ENCODE results near the gene SOX11.
A peak's percentile ranks its signal among the peaks of the same experiment; 100 is the strongest.
"Not testable (repeated sequence)": the region's sequence is repeated elsewhere in the genome, so short reads cannot be mapped to it uniquely, and the experiment has no call there.

Gene SOX11

DNA sequence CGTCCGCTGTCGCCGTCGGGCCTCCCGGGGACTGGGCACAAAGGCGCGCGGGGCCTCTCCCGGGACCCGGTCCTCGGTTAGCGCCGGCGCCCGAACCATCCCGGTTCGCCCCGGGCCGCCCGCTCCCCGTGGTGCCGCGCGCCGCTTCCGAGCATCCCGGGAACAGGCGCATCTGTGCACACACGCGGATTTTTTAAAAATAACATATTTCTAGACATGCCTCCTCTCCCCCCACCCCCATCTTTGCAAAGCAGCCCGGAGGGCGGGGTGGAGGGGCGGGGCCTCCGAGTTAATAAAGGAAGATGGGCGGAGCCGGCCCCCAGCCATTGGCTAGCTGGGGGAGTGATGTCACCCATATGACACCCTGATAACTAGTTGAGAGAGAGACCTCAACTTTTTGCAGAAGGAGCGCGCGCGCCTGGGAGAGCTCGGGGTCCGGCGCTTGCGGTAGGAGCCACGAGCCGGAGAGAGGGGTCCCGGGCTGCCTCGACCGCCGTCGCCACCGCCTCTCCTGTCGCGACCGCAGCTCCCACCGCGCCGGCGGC is at the start of gene SOX11:
Gene SOX11 (plus strand): TSS at position 400 of the 545 bp plus-strand sequence. CDS start 338 bp downstream, outside the sequence.
- TF ChIP-seq, protein P1, sequence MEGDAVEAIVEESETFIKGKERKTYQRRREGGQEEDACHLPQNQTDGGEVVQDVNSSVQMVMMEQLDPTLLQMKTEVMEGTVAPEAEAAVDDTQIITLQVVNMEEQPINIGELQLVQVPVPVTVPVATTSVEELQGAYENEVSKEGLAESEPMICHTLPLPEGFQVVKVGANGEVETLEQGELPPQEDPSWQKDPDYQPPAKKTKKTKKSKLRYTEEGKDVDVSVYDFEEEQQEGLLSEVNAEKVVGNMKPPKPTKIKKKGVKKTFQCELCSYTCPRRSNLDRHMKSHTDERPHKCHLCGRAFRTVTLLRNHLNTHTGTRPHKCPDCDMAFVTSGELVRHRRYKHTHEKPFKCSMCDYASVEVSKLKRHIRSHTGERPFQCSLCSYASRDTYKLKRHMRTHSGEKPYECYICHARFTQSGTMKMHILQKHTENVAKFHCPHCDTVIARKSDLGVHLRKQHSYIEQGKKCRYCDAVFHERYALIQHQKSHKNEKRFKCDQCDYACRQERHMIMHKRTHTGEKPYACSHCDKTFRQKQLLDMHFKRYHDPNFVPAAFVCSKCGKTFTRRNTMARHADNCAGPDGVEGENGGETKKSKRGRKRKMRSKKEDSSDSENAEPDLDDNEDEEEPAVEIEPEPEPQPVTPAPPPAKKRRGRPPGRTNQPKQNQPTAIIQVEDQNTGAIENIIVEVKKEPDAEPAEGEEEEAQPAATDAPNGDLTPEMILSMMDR (IDR thresholded peaks at IDR 0.05; ENCODE audit: low read depth, low read length): no peak
- peak in 1 of 2 donors; percentile 70 for DNase-seq (ENCODE audit: low read depth in 2 of 2)
- H3K4me3 ChIP-seq (replicated peaks in 1 of 2; ENCODE audit: low read depth in 2 of 2, low read length in 2 of 2): peak within 1 kb of the TSS in 1 of 2 donors; percentile 42

DNA sequence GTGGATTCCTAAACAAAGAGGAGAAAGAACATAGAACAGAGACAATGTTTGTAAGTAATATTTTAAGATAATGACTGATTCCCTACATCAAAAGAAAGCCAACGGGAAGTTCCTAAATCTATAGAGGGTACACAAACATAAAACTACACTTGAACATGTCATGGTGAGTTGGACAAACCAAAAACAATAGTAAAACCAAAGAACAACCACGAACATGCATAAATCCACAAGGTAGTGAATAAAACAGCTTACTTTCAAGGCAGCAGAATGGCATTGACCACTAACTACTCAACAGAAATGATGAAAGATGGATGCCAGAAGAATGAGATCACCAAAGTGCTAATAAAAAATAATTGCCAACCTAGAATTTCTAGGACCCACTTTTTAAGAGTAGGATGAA is 39.5 kb upstream of the SOX11 start:
- H3K4me3 ChIP-seq (replicated peaks in 1 of 2; ENCODE audit: low read depth in 2 of 2, low read length in 2 of 2); DNase-seq (ENCODE audit: low read depth in 2 of 2): not testable (repeated sequence)

DNA sequence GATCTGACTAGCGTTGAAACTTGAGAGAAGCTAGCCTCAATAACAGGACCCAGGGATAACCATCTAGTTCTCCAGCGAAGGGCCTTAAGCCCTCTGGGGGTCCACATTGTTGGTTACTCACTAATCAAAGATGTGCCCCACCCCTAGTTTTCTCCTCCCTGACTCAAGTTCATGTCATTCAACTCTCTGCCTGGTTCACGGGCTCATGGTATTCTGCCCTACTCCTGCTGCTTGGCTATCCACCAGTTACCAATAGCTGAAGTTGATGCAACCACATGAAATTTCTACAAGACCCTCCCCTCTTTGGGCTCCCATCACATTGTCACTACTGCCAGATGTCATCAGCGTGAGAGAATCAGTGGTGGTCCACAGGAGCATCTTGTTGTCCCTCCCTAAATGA is 38.4 kb upstream of the SOX11 start:
- H3K4me3 ChIP-seq (replicated peaks in 1 of 2; ENCODE audit: low read depth in 2 of 2, low read length in 2 of 2); DNase-seq (ENCODE audit: low read depth in 2 of 2): not testable (repeated sequence)

DNA sequence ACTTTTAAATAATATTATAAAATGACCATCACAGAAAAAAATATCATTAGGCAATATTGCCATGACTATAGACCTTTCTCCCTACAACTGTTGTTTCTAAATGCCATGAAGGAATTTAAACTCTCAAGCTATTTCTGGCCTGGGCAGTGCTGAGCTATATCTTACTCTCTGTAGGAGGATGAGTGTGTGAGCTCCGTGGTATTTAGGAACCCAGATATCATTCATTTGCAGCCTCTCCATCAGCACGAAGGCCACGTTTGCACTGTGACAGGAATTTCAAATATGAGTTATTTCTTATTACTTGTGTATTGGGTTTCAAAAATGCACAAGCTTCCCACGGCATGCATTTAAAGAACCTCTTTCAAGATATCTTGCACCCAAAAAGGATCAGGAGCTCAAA is 35.0 kb upstream of the SOX11 start:
- H3K4me3 ChIP-seq (replicated peaks in 1 of 2; ENCODE audit: low read depth in 2 of 2, low read length in 2 of 2): no peak overlapping the region
- TF ChIP-seq, protein P1 (IDR thresholded peaks at IDR 0.05; ENCODE audit: low read depth, low read length): no peak
- no peak for DNase-seq (ENCODE audit: low read depth in 2 of 2)

DNA sequence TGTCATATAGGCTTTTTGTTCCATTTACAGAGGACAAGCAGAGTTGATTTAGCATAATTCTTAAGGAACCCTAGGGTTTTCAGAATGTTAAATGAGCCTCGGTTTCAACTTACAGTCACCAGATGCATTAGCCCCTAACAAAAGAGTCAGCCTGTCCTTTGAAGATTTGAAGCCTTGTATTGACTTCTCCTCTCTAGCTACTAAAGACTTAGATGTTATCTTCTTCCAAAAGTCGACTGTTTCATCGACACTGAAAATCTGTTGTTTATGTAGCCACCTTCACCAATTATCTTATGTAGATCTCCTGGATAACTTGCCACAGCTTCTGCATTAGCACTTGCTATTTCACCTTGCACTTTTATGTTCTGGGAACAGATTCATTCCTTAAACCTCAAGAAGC is 31.6 kb upstream of the SOX11 start:
- TF ChIP-seq, protein P1 (IDR thresholded peaks at IDR 0.05; ENCODE audit: low read depth, low read length): no peak
- H3K4me3 ChIP-seq (replicated peaks in 1 of 2; ENCODE audit: low read depth in 2 of 2, low read length in 2 of 2): no peak overlapping the region
- no peak for DNase-seq (ENCODE audit: low read depth in 2 of 2)

DNA sequence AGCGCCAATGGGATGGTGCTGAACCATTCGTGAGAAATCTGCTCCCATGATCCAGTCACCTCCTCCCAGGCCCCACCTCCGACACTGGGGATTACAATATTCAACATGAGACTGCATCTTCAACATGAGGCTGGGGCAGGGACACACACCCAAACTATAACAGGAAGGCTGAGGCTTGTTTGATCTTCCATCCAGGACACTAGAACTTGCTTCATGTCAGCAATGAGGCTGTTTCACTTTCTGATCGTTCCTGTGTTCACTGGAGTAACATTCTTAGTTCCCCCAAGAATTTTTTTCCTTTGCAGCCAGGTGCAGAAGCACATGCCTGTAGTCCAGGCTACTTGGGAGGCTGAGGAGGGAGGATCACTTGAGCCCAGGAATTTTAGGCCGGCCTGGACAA is 30.8 kb upstream of the SOX11 start:
- DNase-seq (ENCODE audit: low read depth in 2 of 2): no peak
- no peak overlapping the region for H3K4me3 ChIP-seq (replicated peaks in 1 of 2; ENCODE audit: low read depth in 2 of 2, low read length in 2 of 2)
- TF ChIP-seq, protein P1 (IDR thresholded peaks at IDR 0.05; ENCODE audit: low read depth, low read length): no peak

DNA sequence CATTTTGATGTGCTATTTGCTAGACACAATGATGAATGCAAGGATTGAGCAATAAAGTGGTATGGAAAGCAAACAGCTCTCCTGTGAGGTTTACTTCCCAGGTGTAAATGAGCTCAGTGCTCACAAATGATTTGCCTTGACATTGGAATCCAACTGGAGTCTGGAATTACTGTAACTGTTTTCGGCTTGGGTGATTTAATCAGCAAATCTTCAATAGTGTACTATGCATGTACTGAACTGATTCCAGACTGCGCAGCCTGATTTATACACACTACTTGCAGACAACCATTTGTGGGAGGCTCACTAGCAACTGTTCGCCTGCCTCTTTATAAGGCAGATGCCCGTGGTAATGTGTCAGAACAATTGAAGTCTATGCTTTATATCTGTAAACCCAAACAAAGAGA is 27.9 kb upstream of the SOX11 start:
- TF ChIP-seq, protein P1 (IDR thresholded peaks at IDR 0.05; ENCODE audit: low read depth, low read length): no peak
- no peak overlapping the region for H3K4me3 ChIP-seq (replicated peaks in 1 of 2; ENCODE audit: low read depth in 2 of 2, low read length in 2 of 2)
- no peak for DNase-seq (ENCODE audit: low read depth in 2 of 2)

DNA sequence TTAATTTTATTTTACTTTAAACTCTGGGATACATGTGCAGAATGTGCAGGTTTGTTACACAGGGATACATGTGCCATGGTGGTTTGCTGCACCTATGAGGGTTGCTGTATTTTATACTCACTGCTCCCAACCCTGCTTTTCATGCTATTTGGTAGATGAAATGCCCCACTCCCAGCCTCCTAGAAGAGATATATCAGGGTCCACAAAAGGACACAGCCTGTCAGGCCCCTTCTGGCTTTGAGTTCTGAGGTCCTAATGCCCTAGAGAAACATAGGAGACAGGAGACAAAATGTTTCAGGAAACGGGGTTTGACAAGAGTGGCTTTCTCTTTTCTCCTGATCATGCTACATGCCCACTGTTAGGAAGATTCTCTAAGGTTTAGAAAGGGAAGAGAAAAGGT is 27.1 kb upstream of the SOX11 start:
- no peak overlapping the region for H3K4me3 ChIP-seq (replicated peaks in 1 of 2; ENCODE audit: low read depth in 2 of 2, low read length in 2 of 2)
- TF ChIP-seq, protein P1 (IDR thresholded peaks at IDR 0.05; ENCODE audit: low read depth, low read length): no peak
- no peak for DNase-seq (ENCODE audit: low read depth in 2 of 2)

All from cardiac fibroblast (primary cell).